ENCODE data around the gene CDHR1.

GRCh38 chr10:84172467-84173356 is 21.6 kb upstream of the CDHR1 start:
- TF ChIP-seq, protein P1, sequence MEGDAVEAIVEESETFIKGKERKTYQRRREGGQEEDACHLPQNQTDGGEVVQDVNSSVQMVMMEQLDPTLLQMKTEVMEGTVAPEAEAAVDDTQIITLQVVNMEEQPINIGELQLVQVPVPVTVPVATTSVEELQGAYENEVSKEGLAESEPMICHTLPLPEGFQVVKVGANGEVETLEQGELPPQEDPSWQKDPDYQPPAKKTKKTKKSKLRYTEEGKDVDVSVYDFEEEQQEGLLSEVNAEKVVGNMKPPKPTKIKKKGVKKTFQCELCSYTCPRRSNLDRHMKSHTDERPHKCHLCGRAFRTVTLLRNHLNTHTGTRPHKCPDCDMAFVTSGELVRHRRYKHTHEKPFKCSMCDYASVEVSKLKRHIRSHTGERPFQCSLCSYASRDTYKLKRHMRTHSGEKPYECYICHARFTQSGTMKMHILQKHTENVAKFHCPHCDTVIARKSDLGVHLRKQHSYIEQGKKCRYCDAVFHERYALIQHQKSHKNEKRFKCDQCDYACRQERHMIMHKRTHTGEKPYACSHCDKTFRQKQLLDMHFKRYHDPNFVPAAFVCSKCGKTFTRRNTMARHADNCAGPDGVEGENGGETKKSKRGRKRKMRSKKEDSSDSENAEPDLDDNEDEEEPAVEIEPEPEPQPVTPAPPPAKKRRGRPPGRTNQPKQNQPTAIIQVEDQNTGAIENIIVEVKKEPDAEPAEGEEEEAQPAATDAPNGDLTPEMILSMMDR (IDR thresholded peaks at IDR 0.05) = no peak
- no peak for TF ChIP-seq USF2 (IDR thresholded peaks at IDR 0.05; ENCODE audit: borderline replicate concordance, low read depth, low read length)
- TF ChIP-seq RCOR1 (IDR thresholded peaks at IDR 0.05; ENCODE audit: low read length) = no peak
- TF ChIP-seq POLR2AphosphoS5 (IDR thresholded peaks at IDR 0.05; ENCODE audit: low read depth, low read length) = no peak
- TF ChIP-seq, protein P2, sequence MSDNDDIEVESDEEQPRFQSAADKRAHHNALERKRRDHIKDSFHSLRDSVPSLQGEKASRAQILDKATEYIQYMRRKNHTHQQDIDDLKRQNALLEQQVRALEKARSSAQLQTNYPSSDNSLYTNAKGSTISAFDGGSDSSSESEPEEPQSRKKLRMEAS (IDR thresholded peaks at IDR 0.05; ENCODE audit: low read depth) = no peak
- no peak for TF ChIP-seq REST (IDR thresholded peaks at IDR 0.05; ENCODE audit: low read depth, low read length)
- no peak for TF ChIP-seq RXRA (IDR thresholded peaks at IDR 0.05; ENCODE audit: borderline replicate concordance, low read depth)
- no peak for TF ChIP-seq FOXJ3 (CRISPR knock-in tag; IDR thresholded peaks at IDR 0.05)
- TF ChIP-seq MXI1 (IDR thresholded peaks at IDR 0.05; ENCODE audit: low read depth, low read length) = no peak

Data from SK-N-SH (cell line).